ENCODE measurements around the gene MRFAP1. TPM values are rescaled to one million over a fixed set of nuclear protein-coding genes. Genes with fewer than 3 reads are reported as not detected.

Gene MRFAP1
- 100 to 1,000 TPM; 103 to 166 (median 129) TPM for total RNA-seq
- long read RNA-seq, transcript MRFAP1-201 (3 exons, 2,049 nt) = minor isoform, 22 of 82 reads
- long read RNA-seq, transcript MRFAP1-202 (2 exons, 1,584 nt) = major isoform, 60 of 82 reads
- long read RNA-seq, partial matches to known transcripts = 0 of 82 reads
- long read RNA-seq, other reads (novel, unspliced or antisense) = 0 of 82 reads

DNA sequence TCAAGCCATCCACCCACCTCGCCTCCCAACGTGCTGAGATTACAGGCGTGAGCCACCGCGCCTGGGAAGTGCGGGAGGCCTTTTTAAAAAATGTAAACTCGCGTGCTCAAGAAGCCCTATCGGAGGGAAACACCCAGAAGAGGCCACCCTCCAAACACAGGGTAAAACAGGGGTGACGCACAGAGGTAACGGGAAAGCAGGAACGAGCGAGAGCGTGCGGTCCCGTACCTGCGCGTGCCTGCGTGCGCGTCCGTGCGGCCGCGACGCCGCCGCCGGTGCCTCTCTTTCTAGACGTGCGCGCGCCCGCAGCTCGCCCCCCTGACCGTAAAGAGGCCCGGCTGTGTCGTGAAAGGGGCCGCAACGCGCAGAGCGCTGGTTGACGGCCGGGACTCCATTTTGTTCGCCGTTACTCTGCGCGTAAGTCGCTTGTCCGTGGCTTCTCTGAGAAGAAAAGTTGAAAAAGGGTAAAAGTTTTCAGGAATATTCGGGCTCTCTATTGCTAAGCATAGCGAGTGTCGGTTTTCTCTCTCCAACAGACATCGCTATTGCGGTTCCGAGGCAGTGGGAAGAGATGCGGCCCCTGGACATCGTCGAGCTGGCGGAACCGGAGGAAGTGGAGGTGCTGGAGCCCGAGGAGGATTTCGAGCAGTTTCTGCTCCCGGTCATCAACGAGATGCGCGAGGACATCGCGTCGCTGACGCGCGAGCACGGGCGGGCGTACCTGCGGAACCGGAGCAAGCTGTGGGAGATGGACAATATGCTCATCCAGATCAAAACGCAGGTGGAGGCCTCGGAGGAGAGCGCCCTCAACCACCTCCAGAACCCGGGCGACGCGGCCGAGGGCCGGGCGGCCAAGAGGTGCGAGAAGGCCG, at the start of gene MRFAP1:
Gene MRFAP1 (plus strand): TSS at position 394 of the 872 bp plus-strand sequence. CDS start 178 bp downstream, at position 572.
- Histone ChIP-seq H3K27me3 (no peaks in the 10 kb centered on the region), H3K4me1 (peaks cover 0 to 14% (median 7%) of the 10 kb centered on the region in 4 donors), H3K9me3 (no peaks in the 10 kb centered on the region), H3K27ac (peak within 1 kb of the TSS; percentile 82 to 94 (median 94)), H3K36me3 (peaks cover 0 to 14% (median 4%) of the 10 kb centered on the region in 4 donors), H3K4me3 (peak within 1 kb of the TSS; percentile 86 to 96 (median 88))
- ATAC-seq (peak; percentile 93 to 97 (median 96)), DNase-seq (peak; percentile 94 to 96 (median 95))
- 0% methylated on average over 58 of the region's 90 CpGs for WGBS (ENCODE audit: insufficient coverage, low coverage, low lambda C conversion rate, missing lambda C conversion rate)
- intact Hi-C loops (cut with DNase I) = no loop called here
- TF ChIP-seq POLR2A (IDR thresholded peaks at IDR 0.05) = no peak
- TF ChIP-seq, protein P1, sequence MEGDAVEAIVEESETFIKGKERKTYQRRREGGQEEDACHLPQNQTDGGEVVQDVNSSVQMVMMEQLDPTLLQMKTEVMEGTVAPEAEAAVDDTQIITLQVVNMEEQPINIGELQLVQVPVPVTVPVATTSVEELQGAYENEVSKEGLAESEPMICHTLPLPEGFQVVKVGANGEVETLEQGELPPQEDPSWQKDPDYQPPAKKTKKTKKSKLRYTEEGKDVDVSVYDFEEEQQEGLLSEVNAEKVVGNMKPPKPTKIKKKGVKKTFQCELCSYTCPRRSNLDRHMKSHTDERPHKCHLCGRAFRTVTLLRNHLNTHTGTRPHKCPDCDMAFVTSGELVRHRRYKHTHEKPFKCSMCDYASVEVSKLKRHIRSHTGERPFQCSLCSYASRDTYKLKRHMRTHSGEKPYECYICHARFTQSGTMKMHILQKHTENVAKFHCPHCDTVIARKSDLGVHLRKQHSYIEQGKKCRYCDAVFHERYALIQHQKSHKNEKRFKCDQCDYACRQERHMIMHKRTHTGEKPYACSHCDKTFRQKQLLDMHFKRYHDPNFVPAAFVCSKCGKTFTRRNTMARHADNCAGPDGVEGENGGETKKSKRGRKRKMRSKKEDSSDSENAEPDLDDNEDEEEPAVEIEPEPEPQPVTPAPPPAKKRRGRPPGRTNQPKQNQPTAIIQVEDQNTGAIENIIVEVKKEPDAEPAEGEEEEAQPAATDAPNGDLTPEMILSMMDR (IDR thresholded peaks at IDR 0.05) = no peak

DNA sequence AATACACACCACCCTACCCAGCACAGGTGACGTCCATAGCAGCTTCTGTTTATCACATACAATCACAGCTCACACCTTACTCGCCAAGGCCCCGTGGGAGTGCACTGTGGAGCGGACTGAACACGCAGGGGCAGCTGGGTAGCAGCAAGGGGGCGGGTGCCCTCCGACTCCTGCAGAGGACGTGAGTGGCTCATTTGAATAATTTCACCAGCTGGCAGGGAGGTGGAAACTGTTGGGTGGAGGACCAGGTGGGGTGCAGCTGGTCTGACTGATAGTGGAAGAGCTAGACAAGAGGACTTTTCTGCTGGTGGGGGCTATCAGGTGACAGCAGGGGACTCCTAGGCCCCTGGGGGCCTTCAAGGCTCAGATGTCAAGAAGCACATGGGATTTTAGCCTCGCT, 49.2 kb upstream of the MRFAP1 start:
- Histone ChIP-seq H3K9me3 (no peaks in the 10 kb centered on the region), H3K27ac (no peak overlapping the region), H3K36me3 (peaks cover 0 to 7% (median 0%) of the 10 kb centered on the region in 4 donors), H3K4me1 (no peaks in the 10 kb centered on the region), H3K27me3 (no peaks in the 10 kb centered on the region), H3K4me3 (no peak overlapping the region)
- WGBS (ENCODE audit: insufficient coverage, low coverage, low lambda C conversion rate, missing lambda C conversion rate) = 100% methylated on average over 2 of the region's 9 CpGs
- no peak for DNase-seq
- TF ChIP-seq, protein P1 (IDR thresholded peaks at IDR 0.05) = no peak
- no peak for TF ChIP-seq POLR2A (IDR thresholded peaks at IDR 0.05)
- intact Hi-C loops (cut with DNase I) = no loop called here
- ATAC-seq = no peak

DNA sequence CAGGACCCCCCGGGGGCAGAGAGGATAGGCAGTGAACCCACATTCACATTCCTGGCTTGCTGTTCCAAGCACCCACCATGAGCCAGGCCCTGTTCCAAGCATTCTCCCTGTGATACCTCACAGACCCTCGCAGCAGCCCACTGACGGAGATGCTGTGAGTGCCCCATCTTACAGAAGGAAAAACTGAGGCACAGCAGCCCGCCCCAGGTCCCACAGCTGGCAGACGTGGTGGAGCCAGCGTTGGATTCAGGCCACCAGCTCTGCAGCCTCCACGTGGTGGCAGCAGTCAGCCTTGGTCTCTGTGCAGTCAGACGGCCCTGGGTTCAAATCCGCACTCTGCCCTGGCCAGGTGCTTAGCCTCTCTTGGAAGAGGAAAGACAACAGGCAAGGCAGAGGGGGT, 48.7 kb upstream of the MRFAP1 start:
- DNase-seq (no peak), ATAC-seq (no peak)
- 60% methylated on average over 1 of the region's 9 CpGs for WGBS (ENCODE audit: insufficient coverage, low coverage, low lambda C conversion rate, missing lambda C conversion rate)
- no peaks in the 10 kb centered on the region for H3K27me3 ChIP-seq
- H3K36me3 ChIP-seq = peaks cover 0 to 7% (median 0%) of the 10 kb centered on the region in 4 donors
- no peak overlapping the region for H3K4me3 ChIP-seq
- intact Hi-C loops (cut with DNase I) = no loop called here
- H3K4me1 ChIP-seq = no peaks in the 10 kb centered on the region
- TF ChIP-seq, protein P1 (IDR thresholded peaks at IDR 0.05) = no peak
- no peak for TF ChIP-seq POLR2A (IDR thresholded peaks at IDR 0.05)
- H3K27ac ChIP-seq = no peak overlapping the region
- no peaks in the 10 kb centered on the region for H3K9me3 ChIP-seq

GRCh38 chr4:6592804-6593563, 47.5 kb upstream of the MRFAP1 start:
- no peak for DNase-seq
- WGBS (ENCODE audit: insufficient coverage, low coverage, low lambda C conversion rate, missing lambda C conversion rate) = 93% methylated on average over 8 of the region's 16 CpGs
- no peaks in the 10 kb centered on the region for H3K27me3 ChIP-seq
- no peak for ATAC-seq
- no peak overlapping the region for H3K4me3 ChIP-seq
- TF ChIP-seq, protein P1 (IDR thresholded peaks at IDR 0.05) = no peak
- TF ChIP-seq POLR2A (IDR thresholded peaks at IDR 0.05) = no peak
- intact Hi-C loops (cut with DNase I) = no loop called here
- no peaks in the 10 kb centered on the region for H3K4me1 ChIP-seq
- H3K36me3 ChIP-seq = peaks cover 0 to 16% (median 0%) of the 10 kb centered on the region in 4 donors
- no peak overlapping the region for H3K27ac ChIP-seq
- no peaks in the 10 kb centered on the region for H3K9me3 ChIP-seq

Data from right lobe of liver (tissue), 6 donors.